ENCODE data around the gene MGRN1.

- TF ChIP-seq POLR2A (IDR thresholded peaks at IDR 0.05; ENCODE audit: low read depth): no peak
- TF ChIP-seq, protein P1, sequence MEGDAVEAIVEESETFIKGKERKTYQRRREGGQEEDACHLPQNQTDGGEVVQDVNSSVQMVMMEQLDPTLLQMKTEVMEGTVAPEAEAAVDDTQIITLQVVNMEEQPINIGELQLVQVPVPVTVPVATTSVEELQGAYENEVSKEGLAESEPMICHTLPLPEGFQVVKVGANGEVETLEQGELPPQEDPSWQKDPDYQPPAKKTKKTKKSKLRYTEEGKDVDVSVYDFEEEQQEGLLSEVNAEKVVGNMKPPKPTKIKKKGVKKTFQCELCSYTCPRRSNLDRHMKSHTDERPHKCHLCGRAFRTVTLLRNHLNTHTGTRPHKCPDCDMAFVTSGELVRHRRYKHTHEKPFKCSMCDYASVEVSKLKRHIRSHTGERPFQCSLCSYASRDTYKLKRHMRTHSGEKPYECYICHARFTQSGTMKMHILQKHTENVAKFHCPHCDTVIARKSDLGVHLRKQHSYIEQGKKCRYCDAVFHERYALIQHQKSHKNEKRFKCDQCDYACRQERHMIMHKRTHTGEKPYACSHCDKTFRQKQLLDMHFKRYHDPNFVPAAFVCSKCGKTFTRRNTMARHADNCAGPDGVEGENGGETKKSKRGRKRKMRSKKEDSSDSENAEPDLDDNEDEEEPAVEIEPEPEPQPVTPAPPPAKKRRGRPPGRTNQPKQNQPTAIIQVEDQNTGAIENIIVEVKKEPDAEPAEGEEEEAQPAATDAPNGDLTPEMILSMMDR (IDR thresholded peaks at IDR 0.05): no peak
These were observed 73.2 kb downstream of the MGRN1 start for GRCh38 chr16:4697848-4698291.

All from esophagus muscularis mucosa (tissue), 3 donors.